ENCODE results near the gene CABLES1.
"Not testable (repeated sequence)": the region's sequence is repeated elsewhere in the genome, so short reads cannot be mapped to it uniquely, and the experiment has no call there.

Gene CABLES1, protein sequence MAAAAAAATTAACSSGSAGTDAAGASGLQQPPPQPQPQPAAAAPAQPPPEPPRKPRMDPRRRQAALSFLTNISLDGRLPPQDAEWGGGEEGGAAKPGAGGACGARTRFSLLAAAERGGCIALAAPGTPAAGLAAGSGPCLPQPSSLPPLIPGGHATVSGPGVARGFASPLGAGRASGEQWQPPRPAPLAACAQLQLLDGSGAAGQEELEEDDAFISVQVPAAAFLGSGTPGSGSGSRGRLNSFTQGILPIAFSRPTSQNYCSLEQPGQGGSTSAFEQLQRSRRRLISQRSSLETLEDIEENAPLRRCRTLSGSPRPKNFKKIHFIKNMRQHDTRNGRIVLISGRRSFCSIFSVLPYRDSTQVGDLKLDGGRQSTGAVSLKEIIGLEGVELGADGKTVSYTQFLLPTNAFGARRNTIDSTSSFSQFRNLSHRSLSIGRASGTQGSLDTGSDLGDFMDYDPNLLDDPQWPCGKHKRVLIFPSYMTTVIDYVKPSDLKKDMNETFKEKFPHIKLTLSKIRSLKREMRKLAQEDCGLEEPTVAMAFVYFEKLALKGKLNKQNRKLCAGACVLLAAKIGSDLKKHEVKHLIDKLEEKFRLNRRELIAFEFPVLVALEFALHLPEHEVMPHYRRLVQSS

DNA sequence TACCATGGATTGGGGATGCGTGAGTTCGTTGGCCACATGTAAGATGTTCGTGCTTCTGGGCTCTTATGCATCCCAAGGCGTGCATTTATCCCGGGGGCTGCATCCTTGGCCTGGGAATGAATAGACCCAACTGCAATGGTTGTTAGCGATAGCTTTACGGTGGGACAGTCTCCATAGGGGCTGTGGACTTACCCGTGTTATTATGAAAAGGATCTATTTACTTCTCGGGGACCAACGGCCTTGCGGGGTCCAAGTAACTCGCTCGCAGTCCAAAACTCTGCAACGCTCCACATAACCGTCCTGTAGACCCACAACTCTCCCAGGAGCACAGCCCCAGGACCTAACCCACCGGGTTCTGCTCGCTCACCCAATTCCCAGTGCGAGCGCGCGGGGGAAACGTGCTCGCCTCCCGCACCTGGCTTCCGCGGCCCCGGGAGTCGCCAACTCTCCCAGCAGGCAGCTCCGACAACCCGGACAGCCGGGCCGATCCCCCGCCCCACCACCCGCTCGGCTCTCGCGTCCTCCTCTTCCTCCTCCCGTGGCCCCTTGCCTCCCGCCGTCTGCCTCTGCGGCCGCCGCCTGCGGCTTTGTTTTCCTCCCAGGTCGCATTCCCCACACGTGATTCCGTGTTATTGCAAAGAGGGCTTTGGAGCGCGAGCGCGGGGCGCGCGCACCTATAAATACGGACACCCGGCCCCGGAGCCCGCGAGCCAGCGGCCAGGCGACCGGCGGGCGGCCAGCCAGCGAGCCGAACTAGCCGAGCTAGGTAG lies at the start of gene CABLES1:
Gene CABLES1, plus strand, starts transcription at position 706 of the 770 bp plus-strand sequence. CDS start 278 bp downstream, outside the sequence.
- DNase-seq (ENCODE audit: low spot score): peak; percentile 78

DNA sequence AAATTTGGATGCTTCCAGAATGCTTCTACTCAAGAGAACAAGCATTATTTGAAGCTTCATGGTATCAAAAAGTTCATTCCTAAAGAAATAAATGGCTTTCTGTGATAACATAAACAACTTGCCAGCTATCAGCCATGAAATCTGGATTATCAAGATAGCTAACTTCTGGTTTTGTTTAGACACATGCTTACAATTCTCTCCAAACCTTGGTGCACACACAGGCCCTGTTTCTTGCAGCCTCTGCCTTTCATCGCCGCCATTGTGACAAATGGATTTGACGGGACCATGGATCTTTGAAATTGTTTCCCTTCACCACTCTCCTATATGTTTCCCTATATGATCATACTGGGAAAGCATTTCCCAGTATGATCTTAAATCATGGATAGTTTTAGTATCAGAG lies 47.9 kb upstream of the CABLES1 start:
- DNase-seq (ENCODE audit: low spot score): no peak

DNA sequence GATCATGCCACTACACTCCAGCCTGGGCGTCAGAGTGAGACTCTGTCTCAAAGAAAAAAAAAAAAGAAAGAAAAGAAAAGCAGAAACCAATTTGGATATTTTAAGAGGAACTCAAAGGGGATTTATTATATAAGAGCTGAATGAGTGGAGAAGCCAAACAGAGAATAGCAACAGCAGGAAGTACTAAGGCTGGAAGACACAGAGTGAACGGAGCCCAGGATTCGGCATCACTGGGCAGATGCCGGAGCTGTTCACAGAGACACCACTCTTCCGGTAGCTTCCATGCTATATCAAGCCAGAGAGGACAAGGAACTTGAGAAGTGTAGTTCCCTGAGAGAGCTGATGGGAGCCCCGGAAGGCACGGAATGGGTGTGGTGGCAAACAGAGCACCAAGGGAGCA lies 47.0 kb upstream of the CABLES1 start:
- no peak for DNase-seq (ENCODE audit: low spot score)

DNA sequence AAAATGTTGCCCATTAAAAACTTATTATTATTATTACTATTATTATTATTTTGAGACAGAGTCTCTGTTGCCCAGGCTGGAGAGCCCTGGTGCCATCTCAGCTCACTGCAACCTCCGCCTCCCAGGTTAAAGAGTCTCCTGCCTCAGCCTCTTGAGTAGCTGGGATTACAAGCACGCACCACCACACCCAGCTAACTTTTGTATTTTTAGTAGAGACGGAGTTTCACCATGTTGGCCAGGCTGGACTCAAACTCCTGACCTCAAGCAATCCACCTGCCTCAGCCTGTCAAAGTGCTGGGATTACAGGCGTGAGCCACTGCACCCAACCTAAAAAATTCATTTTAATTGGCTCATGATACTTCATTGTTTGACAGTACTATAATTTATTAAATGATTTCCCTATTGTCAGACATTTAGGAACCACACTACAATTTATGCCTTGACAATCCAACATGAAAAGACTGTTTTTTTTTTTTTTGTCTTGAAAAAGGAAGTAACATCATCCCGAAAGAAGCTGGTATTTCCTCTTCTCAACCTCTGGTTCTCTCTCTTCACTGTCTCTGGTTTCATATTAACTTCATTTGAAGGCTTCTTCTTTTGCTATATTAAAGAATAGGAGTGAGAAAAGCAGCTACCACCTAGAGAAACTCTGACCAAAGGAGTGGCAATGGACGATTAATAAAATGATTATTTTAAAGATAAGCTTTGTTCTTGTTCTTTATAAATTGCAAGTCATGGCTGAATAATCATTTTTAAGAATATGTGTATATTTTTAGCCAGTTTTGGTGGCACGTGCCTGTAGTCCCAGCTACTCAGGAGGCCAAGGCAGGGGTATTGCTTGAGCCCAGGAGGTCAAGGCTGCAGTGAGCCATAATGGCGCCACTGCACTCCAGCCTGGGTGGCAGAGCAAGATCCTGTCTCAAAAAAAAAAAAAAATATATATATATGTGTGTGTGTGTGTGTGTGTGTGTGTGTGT lies 44.0 kb upstream of the CABLES1 start:
- peak; percentile 57 for DNase-seq (ENCODE audit: low spot score)

DNA sequence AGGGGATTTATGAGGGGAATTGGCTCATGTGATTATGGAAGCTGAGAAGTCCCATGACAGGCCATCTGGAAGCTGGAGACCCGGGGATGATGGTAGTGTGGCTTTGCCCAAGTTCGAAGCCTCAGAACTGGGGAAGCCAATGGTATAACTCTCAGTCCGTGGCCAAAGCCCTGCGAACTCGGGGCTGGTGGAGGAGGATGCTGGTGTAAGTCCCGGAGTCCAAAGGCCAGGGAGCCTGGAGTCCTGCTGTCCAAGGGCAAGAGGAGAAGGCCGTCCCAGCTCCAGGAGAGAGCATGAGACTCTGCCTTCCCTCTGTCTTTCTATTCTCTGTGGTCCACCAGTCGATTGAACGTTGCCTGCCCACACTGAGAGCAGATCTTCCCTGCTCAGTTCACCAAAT lies 43.2 kb upstream of the CABLES1 start:
- no peak for DNase-seq (ENCODE audit: low spot score)

DNA sequence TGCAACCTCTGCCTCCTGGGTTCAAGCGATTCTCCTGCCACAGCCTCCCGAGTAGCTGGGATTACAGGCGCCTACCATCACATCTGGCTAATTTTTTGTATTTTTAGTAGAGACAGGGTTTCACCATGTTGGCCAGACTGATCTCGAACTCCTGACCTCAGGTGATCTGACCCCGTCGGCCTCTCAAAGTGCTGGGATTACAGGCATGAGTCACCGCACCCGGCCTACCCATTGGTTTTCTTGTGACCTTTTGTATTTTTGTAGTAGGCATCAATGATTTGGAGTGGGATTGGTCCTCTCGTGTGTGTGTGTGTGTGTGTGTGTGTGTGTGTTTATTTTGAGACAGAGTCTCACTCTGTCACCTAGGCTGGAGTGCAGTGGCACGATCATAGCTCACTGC lies 42.2 kb upstream of the CABLES1 start:
- not testable (repeated sequence) for DNase-seq (ENCODE audit: low spot score)

DNA sequence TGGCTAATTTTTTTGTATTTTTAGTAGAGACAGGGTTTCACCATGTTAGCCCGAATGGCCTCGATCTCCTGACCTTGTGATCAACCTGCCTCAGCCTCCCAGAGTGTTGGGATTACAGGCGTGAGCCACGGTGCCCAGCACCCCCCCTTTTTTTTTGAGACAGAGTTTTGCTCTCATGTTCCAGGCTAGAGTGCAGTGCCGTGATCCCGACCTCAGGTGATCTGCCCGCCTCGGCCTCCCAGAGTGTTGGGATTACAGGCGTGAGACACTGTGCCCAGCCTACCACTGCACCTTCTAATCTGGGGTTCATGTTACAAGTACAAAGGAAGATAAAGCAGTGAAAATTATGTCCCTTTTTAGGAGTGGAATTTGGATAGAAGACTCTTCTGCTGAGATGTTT lies 41.5 kb upstream of the CABLES1 start:
- DNase-seq (ENCODE audit: low spot score): no peak

DNA sequence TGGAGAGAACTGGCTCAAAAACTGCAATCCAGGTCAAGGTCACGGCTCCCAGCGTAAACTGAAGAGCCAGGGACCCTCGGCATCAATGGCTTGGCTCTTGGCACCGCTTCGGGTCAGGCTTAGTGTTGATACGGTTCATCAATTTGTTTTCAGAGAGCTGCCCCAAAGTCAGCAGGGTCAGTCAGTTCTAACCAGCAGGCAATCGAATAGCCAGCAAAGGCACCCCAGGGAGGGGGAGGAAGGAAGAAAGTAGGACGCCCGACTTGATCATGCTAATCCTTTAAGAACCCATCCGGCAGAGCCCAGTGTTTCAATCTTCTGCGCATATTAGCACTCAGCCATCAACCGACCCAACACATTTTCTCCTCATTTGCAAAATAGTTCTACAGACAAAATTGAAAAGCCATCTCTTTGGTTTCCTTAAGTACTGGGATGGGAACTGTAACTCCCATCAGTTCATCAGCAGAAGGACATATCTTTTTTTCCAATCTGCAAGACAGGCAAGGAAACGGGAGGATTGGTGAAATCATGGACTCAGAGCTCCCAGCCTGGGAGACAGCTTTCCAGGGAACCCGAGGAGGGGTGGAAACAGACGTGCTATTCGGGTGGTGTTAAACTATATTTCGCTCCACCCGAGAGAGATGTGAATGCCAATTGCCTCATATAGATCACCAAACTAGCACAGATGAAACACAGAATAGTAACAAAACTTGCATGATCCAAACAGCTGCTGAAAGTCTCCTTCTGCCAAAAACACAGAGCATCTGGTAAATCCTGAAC lies 40.7 kb upstream of the CABLES1 start:
- DNase-seq (ENCODE audit: low spot score): no peak

DNA sequence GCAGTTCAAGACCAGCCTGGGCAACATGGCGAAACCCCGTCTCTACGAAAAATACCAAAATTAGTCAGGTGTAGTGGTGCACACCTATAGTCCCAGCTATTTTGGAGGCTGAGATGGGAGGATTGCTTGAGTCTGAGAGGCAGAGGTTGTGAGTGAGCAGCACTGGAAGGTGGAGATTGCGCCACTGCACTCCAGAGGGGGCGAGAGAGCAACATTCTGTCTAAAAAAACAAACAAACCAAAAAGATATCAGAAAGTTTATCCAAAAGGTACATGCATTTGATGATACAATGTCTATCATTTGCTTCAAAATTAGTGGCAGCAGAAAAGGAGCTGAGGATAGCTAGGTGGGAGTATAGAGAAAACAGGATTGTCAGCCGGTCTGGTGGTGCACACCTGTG lies 39.8 kb upstream of the CABLES1 start:
- DNase-seq (ENCODE audit: low spot score): no peak

DNA sequence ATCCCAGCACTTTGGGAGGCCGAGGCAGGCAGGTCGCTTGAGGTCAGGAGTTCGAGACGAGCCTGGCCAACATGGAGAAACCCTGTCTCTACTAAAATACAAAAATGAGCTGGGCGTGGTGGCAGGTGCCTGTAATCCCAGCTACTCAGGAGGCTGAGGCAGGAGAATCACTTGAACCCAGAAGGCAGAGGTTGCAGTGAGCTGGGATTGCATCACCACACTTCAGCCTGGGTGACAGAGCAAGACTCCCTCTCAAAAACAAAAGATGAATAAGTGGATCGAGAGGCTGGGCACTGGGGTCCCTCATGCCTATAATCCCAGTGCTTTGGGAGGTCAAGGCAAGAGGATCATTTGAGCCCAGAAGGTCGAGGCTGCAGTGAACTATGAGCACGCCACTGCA lies 38.3 kb upstream of the CABLES1 start:
- DNase-seq (ENCODE audit: low spot score): not testable (repeated sequence)

DNA sequence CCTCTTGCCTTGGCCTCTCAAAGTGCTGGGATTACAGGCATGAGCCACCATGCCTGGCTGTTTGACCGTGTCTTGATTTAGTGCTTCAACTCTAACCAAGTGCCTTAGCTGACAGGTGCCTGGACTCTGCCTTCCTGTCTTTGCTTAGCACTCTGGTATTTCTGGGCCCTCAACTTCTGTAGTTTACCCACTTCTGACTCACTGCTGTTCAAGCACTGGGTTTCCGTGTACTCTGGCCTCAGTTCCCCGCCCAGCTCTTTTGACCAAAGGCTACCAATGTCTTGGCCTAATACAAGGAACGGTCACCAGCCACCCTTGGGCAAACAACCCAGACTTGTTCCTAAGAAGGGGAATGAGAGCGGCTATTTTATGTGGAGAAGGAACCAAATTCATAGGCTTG lies 35.7 kb upstream of the CABLES1 start:
- DNase-seq (ENCODE audit: low spot score): no peak

DNA sequence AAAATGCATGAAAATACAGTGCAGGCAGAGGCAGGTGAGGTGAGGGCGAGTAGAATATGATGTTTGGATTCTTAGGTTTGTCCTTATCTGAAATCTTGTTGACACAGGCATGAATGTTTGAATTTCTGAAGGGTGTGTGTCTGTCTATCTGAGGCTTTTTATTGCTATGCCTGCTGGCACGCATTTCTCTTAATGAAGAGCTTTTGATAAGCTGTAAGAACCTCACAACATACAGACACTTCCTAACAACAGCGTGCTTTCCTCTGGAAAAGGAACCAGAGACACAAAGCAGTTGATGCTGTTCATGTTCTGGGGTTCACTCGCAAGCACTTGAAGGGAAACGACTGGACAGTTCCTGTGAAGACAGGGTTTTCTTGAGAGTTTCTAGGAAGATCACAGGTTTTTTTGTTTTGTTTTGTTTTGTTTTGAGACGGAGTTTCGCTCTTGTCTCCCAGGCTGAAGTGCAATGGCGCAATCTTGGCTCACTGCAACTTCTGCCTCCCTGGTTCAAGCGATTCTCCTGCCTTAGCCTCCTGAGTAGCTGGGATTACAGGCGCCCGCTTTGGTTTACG lies 33.3 kb upstream of the CABLES1 start:
- DNase-seq (ENCODE audit: low spot score): no peak

DNA sequence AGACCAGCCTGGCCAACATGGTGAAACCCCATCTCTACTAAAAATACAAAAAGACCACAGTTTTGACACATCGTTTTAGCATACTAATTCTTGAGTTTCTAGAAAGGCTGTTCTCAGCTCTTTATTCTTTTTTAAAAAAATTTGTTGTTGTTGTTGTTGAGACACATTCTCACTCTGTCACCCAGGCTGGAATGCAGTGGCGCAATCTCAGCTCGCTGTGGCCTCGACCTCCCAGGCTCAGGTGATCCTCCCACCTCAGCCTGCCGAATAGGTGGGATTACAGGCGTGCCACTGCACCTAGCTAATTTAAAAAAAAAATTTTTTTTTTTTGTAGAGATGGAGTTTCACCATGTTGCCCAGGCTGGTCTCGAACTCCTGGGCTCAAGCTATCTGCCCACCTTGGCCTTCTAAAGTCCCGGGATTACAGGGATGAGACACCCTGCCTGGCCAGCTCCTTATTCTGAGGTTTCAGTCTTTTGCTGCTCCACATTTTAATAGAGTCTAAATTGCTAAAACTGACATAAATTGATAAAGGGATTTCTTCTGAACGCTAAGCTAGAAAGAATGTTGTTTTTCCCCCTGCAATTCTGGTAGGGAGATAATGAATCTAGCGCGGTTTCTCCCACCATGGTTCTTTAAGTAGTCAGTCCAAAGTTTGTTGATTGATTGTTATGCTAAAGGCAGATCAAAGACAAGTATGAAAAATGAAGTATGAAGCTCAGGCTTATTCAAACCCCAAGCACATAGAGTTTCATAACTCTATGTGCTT lies 32.6 kb upstream of the CABLES1 start:
- no peak for DNase-seq (ENCODE audit: low spot score)

DNA sequence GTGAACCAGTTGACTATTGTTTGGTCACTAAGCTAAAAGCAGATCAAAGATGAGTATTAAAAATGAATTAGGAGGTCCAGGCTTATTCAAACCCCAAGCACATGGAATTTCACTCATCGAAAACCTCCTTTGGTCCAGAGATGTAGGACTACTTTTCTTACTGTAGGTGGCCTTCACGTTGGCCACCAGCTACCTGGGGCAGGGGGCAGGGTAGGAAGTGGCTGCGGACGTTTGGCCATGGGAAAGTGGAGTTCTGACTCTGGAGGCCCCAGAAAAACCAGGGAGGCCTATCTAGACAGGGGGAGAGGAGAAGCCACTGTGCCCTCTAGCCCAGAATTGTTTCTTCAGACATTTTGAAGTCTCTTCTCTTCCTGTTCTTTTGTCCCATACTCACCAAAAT lies 31.8 kb upstream of the CABLES1 start:
- DNase-seq (ENCODE audit: low spot score): no peak

DNA sequence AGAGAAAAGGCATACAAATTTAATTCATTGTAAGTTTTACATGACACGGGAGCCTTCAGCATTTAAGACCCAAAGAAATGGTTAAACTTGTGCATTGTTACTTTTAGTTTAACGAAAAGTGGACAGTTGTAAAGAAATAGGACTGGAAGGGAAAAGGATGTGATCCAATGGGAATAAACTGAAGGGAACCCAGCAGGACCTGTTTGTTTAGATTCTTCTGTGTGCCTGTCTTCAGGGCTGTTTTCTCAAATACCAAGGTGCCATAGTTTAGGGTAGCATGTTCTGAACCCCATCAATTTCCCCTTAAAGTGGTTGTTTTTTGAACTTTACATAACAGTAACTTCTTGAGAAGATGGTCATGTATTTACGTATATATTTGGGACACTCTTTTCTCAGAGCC lies 30.3 kb upstream of the CABLES1 start:
- no peak for DNase-seq (ENCODE audit: low spot score)

DNA sequence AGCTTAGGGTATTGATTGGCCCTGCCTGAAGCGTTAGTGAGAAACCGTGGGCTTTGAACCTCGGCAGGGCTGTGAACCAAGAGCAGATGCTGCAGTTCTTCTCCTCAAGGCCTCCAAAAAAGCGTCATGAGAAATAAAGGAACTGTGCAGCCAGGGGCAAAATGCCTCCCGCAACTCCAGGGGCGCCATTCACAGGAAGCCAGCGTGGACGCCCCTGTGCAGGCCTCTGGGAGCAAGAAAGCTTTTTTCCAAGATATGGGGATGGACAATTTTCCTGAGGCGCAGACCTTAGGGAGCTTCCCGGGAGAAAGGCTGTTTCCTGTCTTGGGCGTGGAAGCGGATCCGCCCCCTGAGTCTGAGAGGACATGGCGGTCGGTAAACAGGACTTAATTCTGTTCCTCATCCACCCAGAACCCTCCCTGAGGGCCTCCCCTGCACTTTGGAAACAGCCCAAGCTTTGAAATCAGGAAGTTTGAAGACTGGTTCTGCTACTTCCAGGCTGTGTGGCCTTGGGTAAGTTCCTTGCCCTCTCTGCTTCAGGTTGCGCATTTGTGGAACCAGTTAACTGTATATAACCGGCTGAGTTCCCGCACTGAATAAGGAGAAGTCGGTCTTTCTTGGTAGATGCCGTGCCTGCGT lies 29.6 kb upstream of the CABLES1 start:
- DNase-seq (ENCODE audit: low spot score): no peak

DNA sequence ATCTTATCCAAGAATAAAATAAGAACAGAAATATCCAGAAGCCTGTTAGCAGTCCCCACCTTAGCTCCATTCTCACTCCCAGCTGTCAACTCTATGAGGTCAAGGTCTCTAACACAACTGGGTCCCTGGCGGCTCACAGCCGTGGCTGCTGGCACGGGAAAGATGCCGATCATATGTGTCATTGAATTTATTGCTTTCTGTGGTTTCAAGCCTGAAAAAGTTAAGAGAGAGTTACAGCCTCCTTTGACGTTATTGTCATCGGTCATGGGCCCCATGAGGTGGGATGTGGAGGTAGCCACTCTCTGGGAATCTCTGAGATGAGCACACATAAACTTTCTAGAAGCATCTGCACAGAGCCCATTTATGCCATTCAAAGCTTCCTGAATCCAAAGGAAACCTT lies 28.7 kb upstream of the CABLES1 start:
- peak; percentile 80 for DNase-seq (ENCODE audit: low spot score)

DNA sequence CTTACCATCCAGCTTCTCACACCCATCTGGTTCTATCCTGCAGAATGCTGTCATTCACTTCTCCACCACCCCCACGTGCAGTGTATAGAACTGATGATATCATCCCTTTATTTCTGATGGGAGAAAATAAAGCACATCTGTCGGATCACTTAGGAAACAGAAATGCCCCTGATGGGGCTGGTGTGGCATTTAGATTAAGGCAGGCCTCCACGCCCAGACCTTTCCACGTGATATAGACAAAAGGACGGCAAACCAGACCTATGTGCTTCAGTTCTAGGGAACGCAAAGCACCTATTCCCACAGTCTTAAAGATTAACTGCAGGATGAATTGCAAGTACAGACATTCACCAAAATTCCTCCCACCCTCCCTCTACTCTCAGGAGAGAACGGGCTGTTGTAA lies 27.6 kb upstream of the CABLES1 start:
- DNase-seq (ENCODE audit: low spot score): no peak

DNA sequence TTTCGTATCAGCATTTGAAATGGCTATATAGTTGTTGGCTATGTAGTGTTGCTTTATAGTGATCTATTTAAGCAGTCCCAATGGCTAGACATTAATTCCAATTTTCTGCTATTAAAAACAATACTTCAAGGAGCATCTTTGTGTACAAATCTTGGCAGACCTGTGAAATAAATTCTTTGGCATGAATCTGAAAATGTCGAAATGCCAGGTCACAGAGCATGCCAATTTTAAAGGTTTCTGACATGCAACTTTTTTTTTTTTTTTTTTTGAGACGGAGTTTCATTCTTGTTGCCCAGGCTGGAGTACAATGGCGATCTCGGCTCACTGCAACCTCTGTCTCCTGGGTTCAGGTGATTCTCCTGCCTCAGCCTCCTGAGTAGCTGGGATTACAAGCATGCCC lies 26.8 kb upstream of the CABLES1 start:
- no peak for DNase-seq (ENCODE audit: low spot score)

Data from GM03348 (cell line).